ENCODE data around the gene ZNF513.
"Not testable (repeated sequence)": the region's sequence is repeated elsewhere in the genome, so short reads cannot be mapped to it uniquely, and the experiment has no call there.

The ZNF513 gene

DNA sequence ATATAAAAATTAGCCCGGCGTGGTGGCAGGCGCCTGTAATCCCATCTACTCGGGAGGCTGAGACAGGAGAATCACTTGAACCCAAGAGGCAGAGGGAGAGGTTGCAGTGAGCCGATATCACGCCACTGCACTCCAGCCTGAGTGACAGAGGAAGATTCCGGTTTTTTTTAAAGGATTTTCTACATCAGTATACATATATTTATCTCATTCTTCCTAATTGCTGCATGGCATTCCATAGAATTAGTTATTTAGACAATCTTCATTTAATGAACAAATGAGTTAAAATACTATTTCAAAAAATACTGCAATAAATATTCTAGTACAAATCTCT, 26.0 kb downstream of the ZNF513 start:
- peaks cover 18 to 22% of the 10 kb centered on the region in 2 experiments for H3K4me1 ChIP-seq (ENCODE audit: control insufficient read depth in 1 of 2, insufficient read depth in 1 of 2, low read depth in 1 of 2, low read length in 1 of 2)
- TF ChIP-seq CTCF (IDR thresholded peaks at IDR 0.05), result no peak
- H3K27ac ChIP-seq, result no peak overlapping the region
- H3K9me3 ChIP-seq, result no peaks in the 10 kb centered on the region
- peaks cover 10% of the 10 kb centered on the region for H3K36me3 ChIP-seq
- no peak overlapping the region for H3K4me3 ChIP-seq (ENCODE audit: low read depth in 1 of 2, low read length in 1 of 2)
- H3K27me3 ChIP-seq, result no peaks in the 10 kb centered on the region

DNA sequence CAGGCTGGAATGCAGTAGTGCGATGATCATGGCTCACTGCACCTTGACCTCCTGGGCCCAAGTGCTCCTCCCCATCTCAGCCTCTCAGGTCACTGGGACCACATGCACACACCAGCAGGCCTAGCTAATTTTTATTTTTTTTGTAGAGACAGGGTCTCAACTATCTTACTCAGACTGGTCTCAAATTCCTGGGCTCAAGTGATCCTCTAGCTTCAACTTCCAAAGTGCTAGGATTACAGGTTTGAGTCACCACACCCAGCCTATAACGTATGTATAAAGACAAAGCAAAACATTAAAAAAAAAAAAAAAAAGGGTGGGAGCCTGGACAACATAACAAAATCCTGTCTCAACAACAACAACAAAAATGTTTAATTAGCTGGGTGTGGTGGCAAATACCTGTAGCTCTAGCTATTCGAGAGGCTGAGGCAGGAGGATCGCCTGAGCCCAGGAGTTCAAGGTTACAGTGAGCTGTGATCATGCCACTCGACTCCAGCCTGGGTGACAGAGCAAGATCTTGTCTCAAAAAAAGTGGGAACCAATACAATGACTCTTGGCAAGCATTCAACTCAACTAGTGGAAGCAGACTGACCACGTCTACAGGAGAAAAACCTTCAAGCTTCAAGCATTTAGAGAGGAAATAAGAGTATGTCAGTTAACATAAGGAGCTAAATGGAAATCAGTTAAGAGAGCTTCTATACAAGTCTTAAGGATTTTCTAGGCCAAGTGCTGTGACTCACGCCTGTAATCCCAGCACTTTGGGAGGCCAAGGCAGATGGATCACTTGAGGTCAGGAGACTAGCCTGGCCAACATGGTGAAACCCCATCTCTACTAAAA, 26.6 kb downstream of the ZNF513 start:
- no peak for TF ChIP-seq CTCF (IDR thresholded peaks at IDR 0.05)
- H3K27me3 ChIP-seq, result no peaks in the 10 kb centered on the region
- no peaks in the 10 kb centered on the region for H3K9me3 ChIP-seq
- no peak overlapping the region for H3K27ac ChIP-seq
- H3K4me1 ChIP-seq (ENCODE audit: control insufficient read depth in 1 of 2, insufficient read depth in 1 of 2, low read depth in 1 of 2, low read length in 1 of 2), result peaks cover 18 to 22% of the 10 kb centered on the region in 2 experiments
- no peak overlapping the region for H3K4me3 ChIP-seq (ENCODE audit: low read depth in 1 of 2, low read length in 1 of 2)
- peaks cover 10% of the 10 kb centered on the region for H3K36me3 ChIP-seq

DNA sequence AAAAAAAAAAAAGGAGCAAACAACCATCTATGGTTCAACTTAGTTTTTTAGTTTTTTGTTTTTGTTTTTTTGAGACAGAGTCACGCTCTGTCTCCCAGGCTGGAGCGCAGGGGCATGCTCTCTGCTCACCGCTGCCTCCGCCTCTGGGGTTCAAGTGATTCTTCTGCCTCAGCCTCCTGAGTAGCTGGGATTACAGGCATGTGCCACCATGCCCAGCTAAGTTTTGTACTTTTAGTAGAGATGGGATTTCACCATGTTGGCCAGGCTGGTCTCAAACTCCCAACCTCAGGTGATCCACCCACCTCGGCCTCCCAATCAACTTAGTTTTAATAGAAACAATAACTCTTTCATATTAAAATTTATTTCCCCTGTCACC, 27.2 kb downstream of the ZNF513 start:
- peaks cover 18 to 22% of the 10 kb centered on the region in 2 experiments for H3K4me1 ChIP-seq (ENCODE audit: control insufficient read depth in 1 of 2, insufficient read depth in 1 of 2, low read depth in 1 of 2, low read length in 1 of 2)
- H3K4me3 ChIP-seq (ENCODE audit: low read depth in 1 of 2, low read length in 1 of 2); H3K27ac ChIP-seq: not testable (repeated sequence)

DNA sequence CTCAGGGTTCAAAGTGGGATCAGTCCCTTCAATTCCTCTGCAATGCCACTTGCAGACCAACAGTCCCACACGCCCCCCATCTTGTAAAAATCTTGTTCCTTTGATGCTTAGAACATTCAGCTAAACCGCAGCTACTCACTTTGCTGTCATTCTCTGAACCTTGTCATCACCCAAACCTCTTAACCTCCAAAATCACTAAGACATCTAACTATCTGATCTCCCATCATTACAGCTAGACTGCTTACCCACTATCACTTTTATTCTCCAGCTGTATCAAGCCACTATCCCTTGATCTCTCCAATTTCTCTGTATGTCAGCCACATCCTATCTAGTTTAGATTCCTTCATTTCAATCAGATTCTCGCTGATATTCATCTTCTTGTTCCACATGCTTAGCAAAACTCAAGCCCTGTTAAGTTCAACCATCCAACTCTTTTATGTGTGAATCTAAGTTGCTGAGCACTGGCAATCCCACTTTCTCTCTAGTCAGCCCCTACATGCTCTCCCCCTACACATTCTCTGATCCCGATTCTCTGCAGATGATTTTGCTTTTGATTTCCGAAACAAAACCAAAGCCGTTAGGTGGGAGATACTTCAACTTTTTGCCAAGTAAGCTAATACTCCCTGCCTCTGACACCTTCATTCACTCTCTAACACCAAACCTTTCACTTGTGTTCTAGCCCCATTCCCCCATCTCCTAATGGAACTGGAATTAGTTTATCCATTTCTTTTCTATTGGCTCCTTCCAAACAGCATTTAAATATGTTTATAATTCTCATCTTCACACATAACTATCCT, 28.5 kb downstream of the ZNF513 start:
- Histone ChIP-seq H3K27me3 (no peaks in the 10 kb centered on the region), H3K27ac (no peak overlapping the region), H3K4me3 (ENCODE audit: low read depth in 1 of 2, low read length in 1 of 2) (no peak overlapping the region), H3K36me3 (peaks cover 10% of the 10 kb centered on the region), H3K9me3 (no peaks in the 10 kb centered on the region), H3K4me1 (ENCODE audit: control insufficient read depth in 1 of 2, insufficient read depth in 1 of 2, low read depth in 1 of 2, low read length in 1 of 2) (peaks cover 12 to 18% of the 10 kb centered on the region in 2 experiments)
- no peak for TF ChIP-seq CTCF (IDR thresholded peaks at IDR 0.05)

More for the DNA sequence above, 27.2 kb downstream of the ZNF513 start:
- not testable (repeated sequence) for H3K9me3 ChIP-seq, H3K36me3 ChIP-seq, H3K27me3 ChIP-seq

DNA sequence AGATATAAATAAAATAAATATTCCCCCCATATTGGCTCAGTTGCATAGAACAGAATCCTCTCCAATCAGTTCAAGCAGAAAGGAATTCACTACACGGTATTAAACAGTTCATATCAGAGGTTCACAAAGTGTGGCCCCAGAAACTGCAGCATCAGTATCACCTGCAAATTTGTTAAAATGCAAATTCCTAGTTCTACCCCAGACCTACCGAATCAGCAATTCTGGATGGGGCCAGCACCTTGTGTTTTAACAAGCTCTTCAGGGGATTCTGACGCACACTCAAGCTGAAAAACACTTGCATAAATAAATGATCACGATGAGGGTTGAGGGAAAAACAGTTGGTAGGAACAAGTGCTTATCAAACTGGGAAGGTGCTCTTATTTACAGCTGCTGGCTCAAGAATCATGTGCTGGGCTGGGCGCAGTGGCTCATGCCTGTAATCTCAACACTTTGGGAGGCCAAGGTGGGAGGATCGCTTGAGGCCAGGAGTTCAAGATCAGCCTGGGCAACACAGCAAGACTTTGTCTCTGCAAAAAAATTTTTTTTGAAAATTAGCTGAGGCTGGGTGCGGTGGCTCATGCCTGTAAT, 30.3 kb downstream of the ZNF513 start:
- no peak overlapping the region for H3K27ac ChIP-seq
- H3K9me3 ChIP-seq, result no peaks in the 10 kb centered on the region
- peaks cover 10% of the 10 kb centered on the region for H3K36me3 ChIP-seq
- no peak for TF ChIP-seq CTCF (IDR thresholded peaks at IDR 0.05)
- H3K27me3 ChIP-seq, result no peaks in the 10 kb centered on the region
- peaks cover 2 to 4% of the 10 kb centered on the region in 2 experiments for H3K4me1 ChIP-seq (ENCODE audit: control insufficient read depth in 1 of 2, insufficient read depth in 1 of 2, low read depth in 1 of 2, low read length in 1 of 2)
- H3K4me3 ChIP-seq (ENCODE audit: low read depth in 1 of 2, low read length in 1 of 2), result no peak overlapping the region

- TF ChIP-seq CTCF (IDR thresholded peaks at IDR 0.05), result no peak
- H3K27me3 ChIP-seq, result no peaks in the 10 kb centered on the region
- no peaks in the 10 kb centered on the region for H3K4me1 ChIP-seq (ENCODE audit: control insufficient read depth in 1 of 2, insufficient read depth in 1 of 2, low read depth in 1 of 2, low read length in 1 of 2)
- no peaks in the 10 kb centered on the region for H3K9me3 ChIP-seq
- no peak overlapping the region for H3K4me3 ChIP-seq (ENCODE audit: low read depth in 1 of 2, low read length in 1 of 2)
- no peak overlapping the region for H3K27ac ChIP-seq
- peaks cover 20% of the 10 kb centered on the region for H3K36me3 ChIP-seq
Observed at GRCh38 chr2:27347641-27348040, 32.9 kb downstream of the ZNF513 start.
